HG03442 (cell line): ENCODE results near the gene CENPT.
A peak's percentile ranks its signal among the peaks of the same experiment; 100 is the strongest.

ENCODE experiments used
- ATAC-seq: cut with Tn5 transposase; IDR thresholded peaks from one replicate; pipeline ENCODE4 v1.9.1; 2021; ENCODE audit warnings: mild to moderate bottlenecking, moderate library complexity; ENCODE audit not compliant: unreplicated experiment

Gene CENPT, protein sequence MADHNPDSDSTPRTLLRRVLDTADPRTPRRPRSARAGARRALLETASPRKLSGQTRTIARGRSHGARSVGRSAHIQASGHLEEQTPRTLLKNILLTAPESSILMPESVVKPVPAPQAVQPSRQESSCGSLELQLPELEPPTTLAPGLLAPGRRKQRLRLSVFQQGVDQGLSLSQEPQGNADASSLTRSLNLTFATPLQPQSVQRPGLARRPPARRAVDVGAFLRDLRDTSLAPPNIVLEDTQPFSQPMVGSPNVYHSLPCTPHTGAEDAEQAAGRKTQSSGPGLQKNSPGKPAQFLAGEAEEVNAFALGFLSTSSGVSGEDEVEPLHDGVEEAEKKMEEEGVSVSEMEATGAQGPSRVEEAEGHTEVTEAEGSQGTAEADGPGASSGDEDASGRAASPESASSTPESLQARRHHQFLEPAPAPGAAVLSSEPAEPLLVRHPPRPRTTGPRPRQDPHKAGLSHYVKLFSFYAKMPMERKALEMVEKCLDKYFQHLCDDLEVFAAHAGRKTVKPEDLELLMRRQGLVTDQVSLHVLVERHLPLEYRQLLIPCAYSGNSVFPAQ

DNA sequence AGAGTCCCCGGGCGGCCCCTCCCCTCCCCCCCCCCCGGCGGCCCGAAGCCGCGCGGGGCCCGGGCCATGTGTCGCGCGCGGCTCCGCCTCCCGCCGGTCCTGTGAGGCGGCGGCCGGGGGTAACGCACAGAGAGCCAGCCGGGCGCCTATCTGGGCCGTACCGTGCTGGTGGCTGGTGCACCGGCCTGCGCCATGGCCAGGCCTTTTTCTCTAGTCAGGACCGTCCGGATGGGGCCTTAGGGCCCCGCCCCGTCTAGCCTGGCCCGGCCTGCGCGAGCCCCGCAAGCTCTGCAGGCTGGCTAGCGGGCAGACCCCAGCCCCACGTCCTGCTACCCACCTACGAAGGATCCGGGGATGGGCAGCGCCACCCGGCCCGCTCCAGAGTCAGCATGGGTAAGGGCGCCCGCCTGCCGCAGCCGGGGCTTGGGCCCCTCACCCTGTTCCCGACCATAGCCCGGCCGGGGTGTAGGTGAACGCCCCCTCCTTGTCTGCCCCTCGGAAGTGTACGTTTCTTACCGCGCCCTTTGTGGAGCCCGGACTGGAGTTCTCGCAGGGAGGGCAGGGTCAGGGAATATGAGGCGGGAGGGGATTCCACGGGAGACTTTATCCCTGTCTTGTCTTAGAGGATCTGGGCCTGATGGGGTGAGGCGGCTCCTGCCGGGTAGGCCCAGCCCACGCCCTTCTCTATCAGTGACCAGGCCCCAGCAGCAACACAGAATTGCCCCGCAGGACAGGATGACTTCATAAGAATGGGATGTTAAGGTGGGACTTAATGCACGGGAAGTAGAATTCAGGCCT lies at the start of gene CENPT:
CENPT (minus strand) TSS at position 630 of the 798 bp plus-strand sequence. CDS start 13,834 bp downstream, outside the sequence.
- peak; percentile 30 for ATAC-seq

DNA sequence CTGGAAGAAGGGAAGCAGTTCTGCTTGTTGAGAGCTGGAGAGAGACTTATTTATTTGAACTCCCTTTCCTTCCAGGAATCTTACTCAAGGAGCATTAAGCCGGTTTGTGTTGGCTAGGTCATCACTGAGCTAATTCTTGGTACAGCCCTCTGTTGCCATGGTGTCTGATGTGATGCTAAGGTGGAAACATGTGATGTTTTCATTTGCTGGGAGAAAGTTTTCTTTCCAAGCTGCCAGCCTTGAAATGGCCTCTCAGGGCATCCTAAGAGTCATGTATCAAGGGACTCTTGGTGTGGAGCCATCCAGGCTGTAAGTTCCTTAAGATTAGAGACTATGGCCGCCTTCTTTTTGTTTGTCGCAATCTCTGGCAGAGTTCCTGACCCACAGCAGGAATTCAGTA lies 49.7 kb upstream of the CENPT start:
- ATAC-seq, result no peak

DNA sequence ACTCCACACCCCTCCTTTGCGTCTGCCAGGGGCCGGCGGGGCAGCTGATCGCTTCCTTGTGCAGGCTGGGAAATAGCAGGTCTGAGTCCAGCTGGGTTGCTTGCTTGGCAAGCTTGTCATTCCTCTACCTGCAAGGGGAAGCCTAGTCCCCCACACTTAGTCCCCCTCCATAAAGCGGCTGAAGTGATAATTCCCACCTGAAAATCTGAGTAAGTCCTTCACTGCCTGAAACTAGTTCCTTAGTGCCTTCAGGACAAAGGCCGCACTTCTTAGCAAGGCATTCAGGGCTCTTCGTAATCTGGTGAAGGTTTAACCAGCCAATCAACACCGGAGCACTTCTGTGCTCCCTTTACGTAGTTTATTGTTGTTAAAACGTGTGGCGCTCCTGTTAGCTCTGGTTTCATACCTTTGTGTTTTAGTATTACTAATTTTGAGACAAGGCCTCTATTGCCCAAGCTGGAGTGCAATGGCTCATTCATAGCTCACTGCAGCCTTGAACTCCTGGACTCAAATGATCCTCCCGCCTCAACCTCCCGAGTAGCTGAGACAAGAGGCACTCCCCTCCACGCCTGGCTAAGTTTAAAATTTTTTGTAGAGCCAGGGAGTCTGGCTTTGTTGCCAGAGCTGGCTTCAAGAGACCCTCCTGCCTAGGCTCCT lies 46.4 kb upstream of the CENPT start:
- ATAC-seq, result no peak

DNA sequence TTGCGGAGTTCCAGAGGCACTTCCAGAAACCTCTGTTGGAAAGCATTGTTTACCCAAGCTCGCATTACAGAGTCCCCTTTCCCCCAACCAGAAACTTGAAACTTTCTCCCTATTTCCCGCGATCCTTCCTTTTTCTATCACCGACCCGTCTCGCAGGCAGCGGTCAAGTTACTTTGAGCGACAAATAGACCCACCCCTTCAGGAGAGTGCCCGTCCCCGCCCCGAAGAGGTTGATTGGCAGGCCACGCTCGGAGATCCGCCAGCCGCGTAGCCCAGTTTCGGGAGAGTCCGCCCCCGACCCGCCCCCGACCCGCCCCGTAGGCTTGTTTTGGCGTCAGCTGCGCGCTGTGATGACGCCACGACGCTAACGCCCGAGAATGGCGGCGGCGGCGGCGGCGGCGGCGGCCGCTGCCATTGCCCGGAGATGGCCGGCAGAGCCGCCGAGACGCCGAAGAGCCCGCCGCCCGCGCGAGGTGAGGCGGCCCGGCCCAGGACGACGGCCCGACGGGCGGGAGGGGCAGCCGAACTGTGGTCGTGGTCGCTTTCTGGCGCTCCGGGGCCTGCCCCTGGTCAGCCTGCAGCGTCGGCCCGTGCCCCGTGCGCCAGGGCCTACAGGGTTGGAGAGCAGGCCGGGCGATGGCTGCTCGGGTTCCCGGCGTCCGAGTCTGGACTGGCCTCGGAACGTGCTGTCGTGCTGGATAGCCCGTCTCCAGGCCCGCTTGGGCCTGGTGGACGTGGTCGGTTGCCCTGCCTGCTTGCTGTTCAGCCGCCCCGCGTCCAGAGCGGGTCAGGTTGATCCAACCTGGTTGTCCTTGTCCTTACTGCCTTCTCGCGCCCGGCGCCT lies 45.6 kb upstream of the CENPT start, which contains the start of gene PSKH1:
PSKH1 (plus strand) TSS at position 356 of the 844 bp plus-strand sequence. CDS start 15,496 bp downstream, outside the sequence.
- ATAC-seq, result peak; percentile 85

DNA sequence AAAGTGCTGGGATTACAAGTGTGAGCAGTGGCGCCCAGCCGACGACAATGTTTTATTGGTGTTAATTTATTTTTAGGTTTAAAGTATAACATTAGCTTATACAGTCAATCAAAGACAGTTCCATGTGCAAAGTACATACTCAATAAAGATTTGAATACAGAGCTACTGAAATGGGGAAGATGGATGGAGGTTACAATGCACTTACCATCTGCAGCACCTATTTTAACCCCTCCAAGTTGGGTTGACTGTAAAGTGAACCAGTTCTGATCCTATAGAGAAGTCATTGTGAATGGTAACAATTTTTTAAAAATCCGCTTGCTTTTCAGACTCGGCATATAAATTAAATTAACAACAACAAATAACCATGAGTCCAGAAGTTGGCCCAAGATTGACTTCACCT lies 44.9 kb upstream of the CENPT start:
- ATAC-seq, result no peak

DNA sequence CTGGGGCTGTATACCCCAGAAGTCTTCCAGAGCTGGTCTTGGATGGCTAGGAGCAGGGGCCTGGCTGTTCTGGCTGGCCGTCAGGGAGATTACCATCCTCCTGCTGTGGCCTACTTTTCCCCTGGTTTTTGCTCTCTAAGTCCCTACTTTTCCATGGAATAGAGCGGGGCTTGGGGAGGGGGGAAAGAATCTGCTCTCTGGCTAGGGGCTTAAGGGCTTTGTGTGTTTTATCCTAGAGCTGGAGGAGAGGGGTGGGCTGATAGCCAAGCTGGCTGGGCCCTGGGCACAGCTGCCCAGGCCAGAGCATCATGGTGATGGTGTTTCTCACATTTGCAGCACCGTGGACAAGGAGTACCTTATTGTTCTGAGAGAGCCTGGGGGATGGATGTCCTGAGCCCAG lies 40.8 kb upstream of the CENPT start:
- ATAC-seq, result no peak

DNA sequence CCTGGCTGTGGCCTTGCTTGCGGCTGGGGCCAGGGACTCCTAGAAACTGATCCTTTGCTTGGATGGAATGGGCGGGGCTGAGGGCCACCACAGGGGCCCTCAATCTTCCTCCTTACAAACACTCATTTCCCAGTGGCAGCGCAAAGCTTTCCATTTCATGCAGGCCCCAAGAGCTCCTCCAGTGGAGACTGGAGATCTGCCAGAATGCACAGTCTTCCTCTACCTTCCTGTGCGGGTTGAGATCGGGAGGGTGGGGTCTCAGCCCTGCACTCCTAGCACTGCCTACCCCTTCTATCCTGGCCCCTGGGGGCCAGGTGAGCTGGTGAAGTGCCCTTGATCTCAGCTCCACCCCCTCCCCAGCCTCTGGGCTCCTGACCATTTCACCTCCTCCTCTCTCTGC lies 38.9 kb upstream of the CENPT start:
- ATAC-seq, result no peak

DNA sequence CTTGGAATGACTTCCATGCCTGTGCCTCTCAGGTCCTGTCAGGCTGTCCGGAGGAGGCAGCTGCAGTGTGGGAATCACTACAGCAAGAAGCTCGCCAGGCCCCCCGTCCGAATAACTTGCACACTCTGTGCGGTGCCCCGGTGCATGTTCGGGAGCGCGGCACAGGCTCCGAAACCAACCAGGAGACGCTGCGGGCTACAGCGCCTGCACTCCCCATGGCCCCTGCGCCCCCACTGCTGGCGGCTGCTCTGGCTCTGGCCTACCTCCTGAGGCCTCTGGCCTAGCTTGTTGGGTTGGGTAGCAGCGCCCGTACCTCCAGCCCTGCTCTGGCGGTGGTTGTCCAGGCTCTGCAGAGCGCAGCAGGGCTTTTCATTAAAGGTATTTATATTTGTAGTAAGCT lies 38.5 kb upstream of the CENPT start:
- ATAC-seq, result no peak

DNA sequence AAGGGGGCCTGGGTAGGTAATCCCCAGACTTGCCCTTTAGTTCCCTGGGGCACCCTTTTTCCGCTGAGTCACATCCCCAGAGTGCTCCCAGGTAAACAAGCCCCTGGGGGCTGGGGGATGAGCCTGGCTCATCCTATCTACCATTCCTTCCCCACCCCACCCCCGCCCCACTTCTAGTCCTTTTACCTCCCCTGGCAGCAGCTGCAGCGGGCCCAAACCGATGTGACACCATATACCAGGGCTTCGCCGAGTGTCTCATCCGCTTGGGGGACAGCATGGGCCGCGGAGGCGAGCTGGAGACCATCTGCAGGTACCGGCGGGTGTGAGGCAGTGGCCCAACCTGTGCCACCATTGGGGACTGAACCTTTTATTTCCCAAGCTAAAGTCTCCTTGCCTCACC lies 38.1 kb upstream of the CENPT start:
- ATAC-seq, result no peak

DNA sequence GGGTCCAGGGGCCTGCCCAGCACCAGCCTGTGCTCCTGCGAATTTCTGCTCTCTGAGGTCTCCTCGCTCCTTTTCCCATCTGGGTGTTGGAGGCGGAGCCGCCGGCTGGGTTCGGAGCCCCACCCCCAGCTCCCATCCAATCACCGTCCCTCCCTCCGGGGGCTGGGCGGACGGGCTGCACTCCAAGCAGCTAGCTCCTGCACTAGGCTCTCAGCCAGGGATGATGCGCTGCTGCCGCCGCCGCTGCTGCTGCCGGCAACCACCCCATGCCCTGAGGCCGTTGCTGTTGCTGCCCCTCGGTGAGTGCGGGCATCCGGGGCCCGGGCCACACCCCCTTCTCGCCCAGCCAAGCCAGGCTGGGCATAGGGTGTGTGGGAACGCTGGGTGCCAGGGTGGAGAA lies 37.2 kb upstream of the CENPT start, which contains the start of gene NRN1L:
NRN1L (plus strand) TSS at position 202 of the 400 bp plus-strand sequence; CDS start at position 221, 19 bp downstream.
- ATAC-seq, result no peak

DNA sequence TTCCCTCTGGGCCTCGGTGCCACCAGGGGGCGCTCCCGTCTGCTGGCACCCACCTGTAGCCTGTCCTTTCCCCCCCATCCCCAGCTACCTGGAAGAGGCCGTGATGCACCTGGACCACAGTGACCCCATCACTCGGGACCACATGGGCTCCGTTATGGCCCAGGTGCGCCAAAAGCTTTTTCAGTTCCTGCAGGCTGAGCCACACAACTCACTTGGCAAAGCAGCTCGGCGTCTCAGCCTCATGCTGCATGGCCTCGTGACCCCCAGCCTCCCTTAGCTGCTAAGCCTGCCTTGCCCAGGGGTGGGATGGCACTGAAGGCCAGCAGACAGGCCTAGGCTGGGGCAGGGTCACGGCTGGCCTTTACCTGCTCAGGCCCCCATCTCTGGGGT lies 36.4 kb upstream of the CENPT start:
- ATAC-seq, result no peak

DNA sequence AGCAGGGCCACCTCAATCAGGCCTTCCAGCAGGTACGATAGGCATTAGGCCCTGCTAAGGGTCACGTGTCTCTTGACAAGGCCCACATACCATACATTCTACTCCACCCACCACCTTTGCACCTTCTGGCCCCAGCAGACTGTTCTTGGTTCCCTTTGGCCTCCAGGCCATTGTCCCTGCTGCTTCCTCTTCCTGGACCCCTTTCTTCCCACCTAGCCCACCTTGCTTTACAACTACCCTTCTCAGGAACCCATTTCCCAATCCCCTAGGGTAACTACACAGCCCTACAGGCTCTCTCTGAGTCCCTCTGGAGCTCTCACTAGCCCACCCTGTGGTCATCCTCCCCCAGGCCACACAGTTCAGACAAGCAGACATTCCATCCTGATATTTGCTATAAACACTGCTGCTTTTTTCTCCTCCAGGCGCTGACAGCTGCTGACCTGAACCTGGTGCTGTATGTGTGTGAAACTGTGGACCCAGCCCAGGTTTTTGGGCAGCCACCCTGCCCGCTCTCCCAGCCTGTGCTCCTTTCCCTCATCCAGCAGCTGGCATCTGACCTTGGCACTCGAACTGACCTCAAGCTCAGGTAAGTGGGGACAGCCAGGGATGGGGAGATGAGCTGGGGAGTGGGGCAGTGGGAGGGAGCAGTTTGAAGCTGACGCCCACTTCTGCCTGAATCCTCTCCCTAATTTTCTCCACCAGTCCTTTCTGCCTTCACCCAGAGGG lies 35.8 kb upstream of the CENPT start:
- ATAC-seq, result no peak

DNA sequence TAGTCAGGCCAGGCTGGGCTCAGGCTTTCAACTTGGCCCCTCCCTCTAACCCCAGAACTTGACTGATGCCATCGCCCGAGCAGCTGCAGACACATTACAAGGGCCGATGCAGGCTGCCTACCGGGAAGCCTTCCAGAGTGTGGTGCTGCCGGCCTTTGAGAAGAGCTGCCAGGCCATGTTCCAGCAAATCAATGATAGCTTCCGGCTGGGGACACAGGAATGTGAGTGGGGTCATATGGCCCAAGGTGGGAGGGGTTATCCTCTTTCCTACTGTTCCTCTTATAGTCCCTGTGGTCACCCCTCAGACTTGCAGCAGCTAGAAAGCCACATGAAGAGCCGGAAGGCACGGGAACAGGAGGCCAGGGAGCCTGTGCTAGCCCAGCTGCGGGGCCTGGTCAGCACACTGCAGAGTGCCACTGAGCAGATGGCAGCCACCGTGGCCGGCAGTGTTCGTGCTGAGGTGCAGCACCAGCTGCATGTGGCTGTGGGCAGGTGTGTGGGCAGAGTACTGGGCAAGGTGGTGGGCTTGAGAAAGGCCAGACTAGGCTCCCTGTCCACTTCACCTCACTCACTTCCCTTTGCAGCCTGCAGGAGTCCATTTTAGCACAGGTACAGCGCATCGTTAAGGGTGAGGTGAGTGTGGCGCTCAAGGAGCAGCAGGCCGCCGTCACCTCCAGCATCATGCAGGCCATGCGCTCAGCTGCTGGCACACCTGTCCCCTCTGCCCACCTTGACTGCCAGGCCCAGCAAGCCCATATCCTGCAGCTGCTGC lies 35.1 kb upstream of the CENPT start:
- ATAC-seq, result no peak

DNA sequence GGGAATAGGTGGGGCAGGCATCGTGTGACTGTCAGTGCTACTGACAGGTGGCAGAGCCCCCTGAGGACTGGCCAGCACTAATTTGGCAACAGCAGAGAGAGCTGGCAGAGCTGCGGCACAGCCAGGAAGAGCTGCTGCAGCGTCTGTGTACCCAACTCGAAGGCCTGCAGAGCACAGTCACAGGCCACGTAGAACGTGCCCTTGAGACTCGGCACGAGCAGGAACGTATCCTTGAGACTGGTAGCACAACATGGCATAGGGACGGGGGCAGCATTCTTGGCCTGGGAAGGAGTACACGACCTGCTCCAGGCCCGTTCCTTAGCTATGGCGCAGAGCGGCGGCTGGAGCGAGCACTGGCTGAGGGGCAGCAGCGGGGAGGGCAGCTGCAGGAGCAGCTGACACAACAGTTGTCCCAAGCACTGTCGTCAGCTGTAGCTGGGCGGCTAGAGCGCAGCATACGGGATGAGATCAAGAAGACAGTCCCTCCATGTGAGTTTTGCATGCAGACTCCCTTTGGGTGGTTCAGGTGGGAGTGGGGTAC lies 34.2 kb upstream of the CENPT start:
- no peak for ATAC-seq

DNA sequence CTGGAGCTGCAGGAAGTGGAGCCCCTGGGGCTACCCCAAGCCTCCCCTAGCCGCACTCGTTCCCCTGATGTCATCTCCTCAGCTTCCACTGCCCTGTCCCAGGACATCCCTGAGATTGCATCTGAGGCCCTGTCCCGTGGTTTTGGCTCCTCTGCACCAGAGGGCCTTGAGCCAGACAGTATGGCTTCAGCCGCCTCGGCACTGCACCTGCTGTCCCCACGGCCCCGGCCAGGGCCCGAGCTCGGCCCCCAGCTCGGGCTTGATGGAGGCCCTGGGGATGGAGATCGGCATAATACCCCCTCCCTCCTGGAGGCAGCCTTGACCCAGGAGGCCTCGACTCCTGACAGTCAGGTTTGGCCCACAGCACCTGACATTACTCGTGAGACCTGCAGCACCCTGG lies 33.1 kb upstream of the CENPT start:
- ATAC-seq, result no peak

DNA sequence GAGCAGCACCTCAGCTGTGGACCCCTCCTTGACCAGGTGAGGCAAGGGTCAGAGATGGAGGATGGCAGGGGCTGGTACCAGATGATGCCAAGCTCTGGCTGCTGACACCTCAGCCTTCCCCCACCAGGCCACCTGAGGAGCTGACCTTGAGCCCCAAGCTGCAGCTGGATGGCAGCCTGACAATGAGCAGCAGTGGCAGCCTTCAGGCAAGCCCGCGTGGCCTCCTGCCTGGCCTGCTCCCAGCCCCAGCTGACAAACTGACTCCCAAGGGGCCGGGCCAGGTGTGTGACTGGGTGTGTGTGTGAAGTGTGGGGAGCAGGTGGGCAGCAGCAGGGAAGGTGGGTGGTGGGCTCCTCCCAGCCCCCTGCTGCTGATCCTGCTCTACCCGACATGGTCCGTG lies 32.4 kb upstream of the CENPT start:
- ATAC-seq, result no peak

DNA sequence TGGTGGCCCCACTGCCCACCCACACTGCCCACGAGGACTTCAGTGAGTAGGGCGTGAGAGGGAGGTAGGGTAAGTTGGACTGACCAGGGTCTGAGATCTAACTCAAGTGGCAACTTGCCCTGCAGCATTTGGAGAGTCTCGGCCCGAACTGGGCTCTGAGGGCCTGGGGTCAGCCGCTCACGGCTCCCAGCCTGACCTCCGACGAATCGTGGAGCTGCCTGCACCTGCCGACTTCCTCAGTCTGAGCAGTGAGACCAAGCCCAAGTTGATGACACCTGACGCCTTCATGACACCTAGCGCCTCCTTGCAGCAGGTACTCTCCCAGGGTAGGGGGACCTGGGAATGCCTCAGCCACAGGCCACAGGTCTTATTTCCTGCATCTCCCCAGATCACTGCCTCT lies 32.0 kb upstream of the CENPT start:
- ATAC-seq, result no peak

DNA sequence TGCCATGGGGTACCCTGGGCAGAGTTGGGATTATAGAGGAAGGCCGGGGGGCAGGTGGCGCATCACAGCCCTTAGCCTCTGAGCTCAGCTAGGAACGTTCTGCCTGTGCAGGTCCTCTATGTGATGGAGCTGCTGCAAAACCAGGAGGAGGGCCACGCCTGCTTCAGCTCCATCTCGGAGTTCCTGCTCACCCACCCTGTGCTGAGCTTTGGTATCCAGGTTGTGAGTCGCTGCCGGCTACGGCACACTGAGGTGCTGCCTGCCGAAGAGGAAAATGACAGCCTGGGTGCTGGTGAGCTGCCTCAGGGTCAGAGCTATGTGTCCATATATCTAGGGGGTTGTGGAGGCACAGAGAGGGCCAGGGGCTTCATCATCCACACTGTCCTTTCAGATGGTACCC lies 31.4 kb upstream of the CENPT start:
- no peak for ATAC-seq

DNA sequence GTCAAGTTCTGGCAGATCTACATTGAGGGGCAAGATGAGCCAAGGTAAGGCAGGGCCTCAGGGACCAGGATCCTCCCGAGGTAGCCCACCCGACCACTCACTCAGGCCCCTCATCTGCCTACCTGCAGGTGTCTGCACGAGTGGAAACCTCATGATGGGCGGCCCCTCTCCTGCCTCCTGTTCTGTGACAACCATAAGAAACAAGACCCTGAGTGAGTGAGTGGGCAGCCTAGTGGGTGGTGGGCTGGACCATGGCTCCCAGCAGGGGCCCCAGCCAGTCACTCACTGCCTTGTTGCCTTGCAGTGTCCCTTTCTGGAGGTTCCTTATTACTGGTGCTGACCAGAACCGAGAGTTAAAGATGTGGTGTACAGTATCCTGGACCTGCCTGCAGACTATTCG lies 30.7 kb upstream of the CENPT start:
- no peak for ATAC-seq
